HFFc6 (cell line): ENCODE results near the gene HBQ1. TPM values are rescaled to one million over a fixed set of nuclear protein-coding genes. Genes with fewer than 3 reads are reported as not detected.

Experiments
- DNase-seq: peaks from one replicate; pipeline ENCODE4 v3.0.0-alpha.2; 2018
- H3K27ac Mint-ChIP-seq: 2 replicates; pipeline ENCODE4 v1.8.0; 2020; ENCODE audit warnings: mild to moderate bottlenecking, mixed read lengths
- H3K27me3 Mint-ChIP-seq: 2 replicates; pipeline ENCODE4 v1.8.0; 2021; ENCODE audit warnings: mild to moderate bottlenecking, moderate library complexity, mixed read lengths; ENCODE audit not compliant: insufficient read depth
- H3K36me3 Mint-ChIP-seq: 2 replicates; pipeline ENCODE4 v1.8.0; 2021; ENCODE audit warnings: low read depth, mixed read lengths
- H3K4me1 Mint-ChIP-seq: 2 replicates; pipeline ENCODE4 v1.8.0; 2020; ENCODE audit warnings: low read depth, mixed read lengths
- H3K4me3 Mint-ChIP-seq: 2 replicates; pipeline ENCODE4 v1.8.0; 2020; ENCODE audit warnings: mild to moderate bottlenecking, moderate library complexity, mixed read lengths
- H3K9me3 Mint-ChIP-seq: 2 replicates; pipeline ENCODE4 v1.8.0; 2020; ENCODE audit warnings: mild to moderate bottlenecking, mixed read lengths
- CTCF ChIP-seq: fragments of 200-600 bp; sonication (generic); IDR thresholded peaks from 2 replicates; pipeline ENCODE4 v1.5.0; 2021; ENCODE audit warnings: antibody characterized with exemption, mild to moderate bottlenecking
- total RNA-seq, 6 experiments: library from RNA; stranded (reverse); fragmentation: NEBNext Ultra II Directional; extraction: Animal tissue kit (Norgen Biotek cat#: 25700); gene quantifications; 2 replicates in 1 of 6; 3 replicates in 5 of 6; pipeline ENCODE4 v1.2.3, GENCODE V29; 2021

The HBQ1 gene
- total RNA-seq, 6 experiments from 2014 or later = 0.47 TPM; not detected in 5

- no peak for DNase-seq
- Mint-ChIP-seq H3K27me3 (peaks cover 26% of the 10 kb centered on the region), H3K36me3 (no peaks in the 10 kb centered on the region), H3K9me3 (no peaks in the 10 kb centered on the region), H3K4me3 (no peak overlapping the region), H3K27ac (no peak overlapping the region), H3K4me1 (peaks cover 5% of the 10 kb centered on the region; the same call in 1 of the 2 replicates)
- no peak for TF ChIP-seq CTCF
Measured at GRCh38 chr16:177394-177822, 2.9 kb upstream of the HBQ1 start.

GRCh38 chr16:177981-178667, 2.1 kb upstream of the HBQ1 start:
- peaks cover 5% of the 10 kb centered on the region; the same call in 1 of the 2 replicates for H3K4me1 Mint-ChIP-seq
- H3K4me3 Mint-ChIP-seq = no peak overlapping the region
- DNase-seq = no peak
- H3K36me3 Mint-ChIP-seq = no peaks in the 10 kb centered on the region
- H3K27me3 Mint-ChIP-seq = peaks cover 26% of the 10 kb centered on the region
- peak; percentile 6; the same call in 1 of the 2 replicates for TF ChIP-seq CTCF
- no peak overlapping the region for H3K27ac Mint-ChIP-seq
- H3K9me3 Mint-ChIP-seq = no peaks in the 10 kb centered on the region

- DNase-seq = no peak
- Mint-ChIP-seq H3K4me3 (no peak overlapping the region), H3K4me1 (peaks cover 5% of the 10 kb centered on the region; the same call in 1 of the 2 replicates), H3K27me3 (peaks cover 26% of the 10 kb centered on the region), H3K27ac (no peak overlapping the region), H3K36me3 (no peaks in the 10 kb centered on the region), H3K9me3 (no peaks in the 10 kb centered on the region)
- no peak for TF ChIP-seq CTCF
Measured at GRCh38 chr16:178668-179015, 1.6 kb upstream of the HBQ1 start.

GRCh38 chr16:179211-180092, 807 bp upstream of the HBQ1 start:
- Mint-ChIP-seq H3K9me3 (no peaks in the 10 kb centered on the region), H3K4me3 (no peak overlapping the region), H3K27ac (no peak overlapping the region), H3K36me3 (no peaks in the 10 kb centered on the region), H3K4me1 (peaks cover 5% of the 10 kb centered on the region; the same call in 1 of the 2 replicates), H3K27me3 (peaks cover 24% of the 10 kb centered on the region)
- TF ChIP-seq CTCF = no peak
- no peak for DNase-seq

- peak; percentile 46 for DNase-seq
- H3K9me3 Mint-ChIP-seq = no peaks in the 10 kb centered on the region
- no peak for TF ChIP-seq CTCF
- H3K36me3 Mint-ChIP-seq = 0 out of 2 replicates have a peak, but pooled peaks cover 4% of the 10 kb centered on the region
- peaks cover 5% of the 10 kb centered on the region; the same call in 1 of the 2 replicates for H3K4me1 Mint-ChIP-seq
- peak overlapping the region; percentile 63 for H3K4me3 Mint-ChIP-seq
- H3K27me3 Mint-ChIP-seq = peaks cover 12% of the 10 kb centered on the region
- no peak overlapping the region for H3K27ac Mint-ChIP-seq
Measured at GRCh38 chr16:180681-181564, 664 bp downstream of the HBQ1 start.
